ENCODE results near the gene ATP2B3.

The ATP2B3 gene

GRCh38 chrX:153626025-153626633, 108.7 kb downstream of the ATP2B3 start:
- H3F3A ChIP-seq (ENCODE audit: insufficient read depth, low read length) = no peaks in the 10 kb centered on the region
- no peak overlapping the region for H2AFZ ChIP-seq (ENCODE audit: low read length)
- H4K20me1 ChIP-seq (ENCODE audit: insufficient read depth, low read length) = no peaks in the 10 kb centered on the region
- H3K9me3 ChIP-seq (replicated peaks; ENCODE audit: insufficient read depth, low read length) = no peaks in the 10 kb centered on the region
- no peak overlapping the region for H3K4me3 ChIP-seq (ENCODE audit: low read length)
- TF ChIP-seq EZH2phosphoT487 (IDR thresholded peaks at IDR 0.05; ENCODE audit: low read length) (no peak), CTCF (IDR thresholded peaks at IDR 0.05; ENCODE audit: low read length) (no peak), EZH2 (optimal IDR thresholded peaks at IDR 0.05; ENCODE audit: low read depth, low read length) (no peak)
- no peaks in the 10 kb centered on the region for H3K9me2 ChIP-seq (replicated peaks; ENCODE audit: insufficient read depth, low read length)
- H3K27me3 ChIP-seq (replicated peaks; ENCODE audit: insufficient read depth, low read length) = peaks cover 68% of the 10 kb centered on the region
- no peak overlapping the region for H3K4me2 ChIP-seq (ENCODE audit: low read depth, low read length)
- no peak overlapping the region for H3K27ac ChIP-seq (ENCODE audit: low read length)
- no peaks in the 10 kb centered on the region for H3K4me1 ChIP-seq (ENCODE audit: low read length)
- H3K36me3 ChIP-seq (replicated peaks; ENCODE audit: insufficient read depth, low read length) = no peaks in the 10 kb centered on the region
- DNase-seq = no peak
- no peak overlapping the region for H3K9ac ChIP-seq (ENCODE audit: low read length)
- H3K79me2 ChIP-seq (ENCODE audit: low read length) = no peaks in the 10 kb centered on the region

- Histone ChIP-seq H3K4me1 (ENCODE audit: low read length) (no peaks in the 10 kb centered on the region), H3K9me2 (replicated peaks; ENCODE audit: insufficient read depth, low read length) (no peaks in the 10 kb centered on the region), H3K27ac (ENCODE audit: low read length) (no peak overlapping the region), H3K4me2 (ENCODE audit: low read depth, low read length) (no peak overlapping the region), H2AFZ (ENCODE audit: low read length) (no peak overlapping the region), H3K79me2 (ENCODE audit: low read length) (no peaks in the 10 kb centered on the region), H3K9ac (ENCODE audit: low read length) (no peak overlapping the region), H3K27me3 (replicated peaks; ENCODE audit: insufficient read depth, low read length) (peaks cover 71% of the 10 kb centered on the region), H3F3A (ENCODE audit: insufficient read depth, low read length) (no peaks in the 10 kb centered on the region), H3K9me3 (replicated peaks; ENCODE audit: insufficient read depth, low read length) (no peaks in the 10 kb centered on the region), H3K36me3 (replicated peaks; ENCODE audit: insufficient read depth, low read length) (no peaks in the 10 kb centered on the region), H4K20me1 (ENCODE audit: insufficient read depth, low read length) (no peaks in the 10 kb centered on the region), H3K4me3 (ENCODE audit: low read length) (no peak overlapping the region)
- no peak for TF ChIP-seq CTCF (IDR thresholded peaks at IDR 0.05; ENCODE audit: low read length)
- no peak for TF ChIP-seq EZH2phosphoT487 (IDR thresholded peaks at IDR 0.05; ENCODE audit: low read length)
- no peak for TF ChIP-seq EZH2 (optimal IDR thresholded peaks at IDR 0.05; ENCODE audit: low read depth, low read length)
- no peak for DNase-seq
Measured at GRCh38 chrX:153626863-153627674, 109.6 kb downstream of the ATP2B3 start.

- H3K4me3 ChIP-seq (ENCODE audit: low read length) = no peak overlapping the region
- no peaks in the 10 kb centered on the region for H4K20me1 ChIP-seq (ENCODE audit: insufficient read depth, low read length)
- no peak overlapping the region for H3K4me2 ChIP-seq (ENCODE audit: low read depth, low read length)
- H3F3A ChIP-seq (ENCODE audit: insufficient read depth, low read length) = no peaks in the 10 kb centered on the region
- no peak overlapping the region for H2AFZ ChIP-seq (ENCODE audit: low read length)
- H3K27me3 ChIP-seq (replicated peaks; ENCODE audit: insufficient read depth, low read length) = peaks cover 74% of the 10 kb centered on the region
- H3K4me1 ChIP-seq (ENCODE audit: low read length) = no peaks in the 10 kb centered on the region
- TF ChIP-seq EZH2phosphoT487 (IDR thresholded peaks at IDR 0.05; ENCODE audit: low read length) (no peak), EZH2 (optimal IDR thresholded peaks at IDR 0.05; ENCODE audit: low read depth, low read length) (no peak), CTCF (IDR thresholded peaks at IDR 0.05; ENCODE audit: low read length) (no peak)
- H3K9me2 ChIP-seq (replicated peaks; ENCODE audit: insufficient read depth, low read length) = no peaks in the 10 kb centered on the region
- H3K9ac ChIP-seq (ENCODE audit: low read length) = no peak overlapping the region
- H3K9me3 ChIP-seq (replicated peaks; ENCODE audit: insufficient read depth, low read length) = no peaks in the 10 kb centered on the region
- H3K27ac ChIP-seq (ENCODE audit: low read length) = no peak overlapping the region
- no peaks in the 10 kb centered on the region for H3K36me3 ChIP-seq (replicated peaks; ENCODE audit: insufficient read depth, low read length)
- DNase-seq = no peak
- H3K79me2 ChIP-seq (ENCODE audit: low read length) = no peaks in the 10 kb centered on the region
Measured at GRCh38 chrX:153627675-153628111, 110.3 kb downstream of the ATP2B3 start.
